Central memory CD4-positive, alpha-beta T cell (primary cell): ENCODE measurements around the gene TMEM154.

Experiments used
- DNase-seq: peaks from one replicate; pipeline ENCODE4 v3.0.0; 2022

Gene TMEM154

GRCh38 chr4:152693871-152694270, 14.1 kb upstream of the TMEM154 start:
- DNase-seq: no peak

- DNase-seq: no peak
Observed at GRCh38 chr4:152691761-152692160, 12.0 kb upstream of the TMEM154 start.

- no peak for DNase-seq
Observed at GRCh38 chr4:152690706-152691651, 11.2 kb upstream of the TMEM154 start.

GRCh38 chr4:152689615-152690501, 10.1 kb upstream of the TMEM154 start:
- no peak for DNase-seq

- DNase-seq: no peak
Observed at GRCh38 chr4:152687974-152688599, 8.3 kb upstream of the TMEM154 start.

- no peak for DNase-seq
Observed at GRCh38 chr4:152686452-152687013, 6.7 kb upstream of the TMEM154 start.

- no peak for DNase-seq
Observed at GRCh38 chr4:152684587-152684986, 4.8 kb upstream of the TMEM154 start.

- DNase-seq: no peak
Observed at GRCh38 chr4:152684007-152684406, 4.2 kb upstream of the TMEM154 start.

- no peak for DNase-seq
Observed at GRCh38 chr4:152682143-152682941, 2.5 kb upstream of the TMEM154 start.

GRCh38 chr4:152680988-152681603, 1.3 kb upstream of the TMEM154 start:
- DNase-seq: no peak

GRCh38 chr4:152678841-152679240, 956 bp downstream of the TMEM154 start:
- no peak for DNase-seq

- no peak for DNase-seq
Observed at GRCh38 chr4:152677117-152677516, 2.7 kb downstream of the TMEM154 start.

- DNase-seq: no peak
Observed at GRCh38 chr4:152676052-152676854, 3.5 kb downstream of the TMEM154 start.

- no peak for DNase-seq
Observed at GRCh38 chr4:152674359-152674758, 5.4 kb downstream of the TMEM154 start.

- DNase-seq: no peak
Observed at GRCh38 chr4:152673489-152673888, 6.3 kb downstream of the TMEM154 start.

GRCh38 chr4:152672206-152673092, 7.3 kb downstream of the TMEM154 start:
- DNase-seq: no peak

GRCh38 chr4:152668338-152668964, 11.3 kb downstream of the TMEM154 start:
- no peak for DNase-seq

GRCh38 chr4:152667781-152668180, 12.0 kb downstream of the TMEM154 start:
- no peak for DNase-seq

- DNase-seq: no peak
Observed at GRCh38 chr4:152666946-152667345, 12.9 kb downstream of the TMEM154 start.
